Skeletal muscle satellite cell (primary cell): Measurements from ENCODE around the gene MLH1. TPM values are rescaled to one million over a fixed set of nuclear protein-coding genes. Genes with fewer than 3 reads are reported as not detected.
A peak's percentile ranks its signal among the peaks of the same experiment; 100 is the strongest.

ENCODE experiments used
- H3K27me3 ChIP-seq: 2 replicates; pipeline ENCODE4 v1.7.0; 2013; ENCODE audit warnings: low read length; ENCODE audit not compliant: control insufficient read depth, insufficient read depth
- H3K36me3 ChIP-seq: 2 replicates; pipeline ENCODE4 v1.7.0; 2013; ENCODE audit warnings: mild to moderate bottlenecking, control low read depth, low read length; ENCODE audit not compliant: insufficient read depth
- H3K4me1 ChIP-seq: 2 replicates; pipeline ENCODE4 v1.7.0; 2013; ENCODE audit warnings: low read length; ENCODE audit not compliant: control insufficient read depth, insufficient read depth
- H3K4me2 ChIP-seq: 2 replicates; pipeline ENCODE4 v1.7.0; 2013; ENCODE audit warnings: mild to moderate bottlenecking, low read length
- H3K4me3 ChIP-seq: 2 replicates; pipeline ENCODE4 v1.7.0; 2013; ENCODE audit warnings: low read length
- H3K9ac ChIP-seq: 2 replicates; pipeline ENCODE4 v1.7.0; 2013; ENCODE audit warnings: mild to moderate bottlenecking, low read depth, low read length, moderate library complexity
- H3K9me3 ChIP-seq: replicated peaks from 2 replicates; pipeline ENCODE4 v1.7.0; 2013; ENCODE audit warnings: mild to moderate bottlenecking, control low read depth, low read length
- small RNA-seq: library from RNA; depleted of rRNA; stranded (forward); fragments of <200 nt; gene quantifications from one replicate; pipeline ENCODE3, GENCODE V24; 2012

The MLH1 gene

DNA sequence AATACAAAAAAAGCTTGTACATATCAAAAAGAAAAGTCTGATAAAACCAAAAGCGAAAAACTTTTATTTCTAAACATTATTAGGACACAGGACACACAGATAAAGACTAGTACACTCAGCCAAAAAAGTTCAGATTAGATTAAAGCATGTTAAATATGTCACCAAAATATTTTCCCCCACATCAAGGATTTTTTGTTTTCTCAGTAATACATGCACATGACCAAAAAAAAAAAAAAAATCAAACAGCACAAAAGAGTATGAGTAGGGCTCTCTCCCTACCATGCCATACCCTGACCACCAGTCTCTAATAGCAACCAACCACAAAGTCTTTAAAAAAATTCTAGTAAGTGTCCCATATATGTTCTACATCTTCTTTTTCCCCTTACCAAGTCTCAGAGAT is 103.7 kb downstream of the MLH1 start:
- Histone ChIP-seq H3K9me3 (no peaks in the 10 kb centered on the region), H3K4me2 (peak overlapping the region; percentile 37), H3K4me3 (no peak overlapping the region), H3K36me3 (peaks cover 9% of the 10 kb centered on the region), H3K4me1 (peaks cover 18% of the 10 kb centered on the region), H3K27me3 (no peaks in the 10 kb centered on the region), H3K9ac (no peak overlapping the region)

GRCh38 chr3:37097776-37098175 is 104.5 kb downstream of the MLH1 start:
- H3K9me3 ChIP-seq: no peaks in the 10 kb centered on the region
- H3K4me1 ChIP-seq: peaks cover 18% of the 10 kb centered on the region
- H3K27me3 ChIP-seq: no peaks in the 10 kb centered on the region
- no peak overlapping the region for H3K9ac ChIP-seq
- no peak overlapping the region for H3K4me2 ChIP-seq
- no peak overlapping the region for H3K4me3 ChIP-seq
- peaks cover 9% of the 10 kb centered on the region for H3K36me3 ChIP-seq

DNA sequence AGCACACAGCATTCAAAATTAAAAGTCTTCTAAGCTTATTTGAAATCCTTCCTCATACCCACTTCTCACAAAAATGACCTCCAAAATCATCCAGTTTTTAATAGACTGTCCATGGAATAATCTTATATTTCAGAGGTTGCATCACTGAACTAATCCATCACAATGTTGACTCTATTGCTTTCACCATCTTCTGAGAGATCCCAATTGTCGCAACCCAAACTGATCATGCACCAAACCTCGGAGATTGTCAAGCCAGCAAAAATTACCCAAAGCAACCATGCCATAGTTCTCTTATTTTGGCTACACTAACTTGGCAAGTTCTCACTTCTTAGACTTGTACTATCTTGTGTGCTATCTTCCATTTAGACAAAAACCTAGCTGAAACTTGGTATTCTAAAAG is 105.6 kb downstream of the MLH1 start:
- Histone ChIP-seq H3K27me3 (no peaks in the 10 kb centered on the region), H3K4me1 (peaks cover 18% of the 10 kb centered on the region), H3K4me2 (no peak overlapping the region), H3K4me3 (no peak overlapping the region), H3K9me3 (no peaks in the 10 kb centered on the region), H3K36me3 (peaks cover under 1% of the 10 kb centered on the region), H3K9ac (no peak overlapping the region)

- Histone ChIP-seq H3K4me1 (peaks cover 18% of the 10 kb centered on the region), H3K4me3 (no peak overlapping the region), H3K9me3 (no peaks in the 10 kb centered on the region), H3K9ac (no peak overlapping the region), H3K27me3 (no peaks in the 10 kb centered on the region), H3K36me3 (no peaks in the 10 kb centered on the region), H3K4me2 (no peak overlapping the region)
Measured at GRCh38 chr3:37099469-37099868, 106.2 kb downstream of the MLH1 start.

- Histone ChIP-seq H3K36me3 (no peaks in the 10 kb centered on the region), H3K4me1 (peaks cover 18% of the 10 kb centered on the region), H3K27me3 (no peaks in the 10 kb centered on the region), H3K4me3 (no peak overlapping the region), H3K9ac (no peak overlapping the region), H3K4me2 (no peak overlapping the region), H3K9me3 (no peaks in the 10 kb centered on the region)
Measured at GRCh38 chr3:37100411-37100810, 107.1 kb downstream of the MLH1 start.

Small RNA genes lying within 50 kb of the gene (small RNA-seq; reads per million reads assigned to genes)
- gene RF00019: not detected
- not detected for gene RNU6ATAC4P
